Stimulated activated CD8-positive, alpha-beta memory T cell treated with anti-CD3 and anti-CD28 coated beads, Interleukin-7, amount 100 ng/mL, for 24 hours (primary cell): ENCODE results near the gene HIPK2.

Experiments used
- DNase-seq: peaks from one replicate; pipeline ENCODE4 v3.0.0-alpha.2; 2020; ENCODE audit warnings: low read depth

The HIPK2 gene

GRCh38 chr7:139588632-139589031 is 189.2 kb downstream of the HIPK2 start:
- DNase-seq: no peak

DNA sequence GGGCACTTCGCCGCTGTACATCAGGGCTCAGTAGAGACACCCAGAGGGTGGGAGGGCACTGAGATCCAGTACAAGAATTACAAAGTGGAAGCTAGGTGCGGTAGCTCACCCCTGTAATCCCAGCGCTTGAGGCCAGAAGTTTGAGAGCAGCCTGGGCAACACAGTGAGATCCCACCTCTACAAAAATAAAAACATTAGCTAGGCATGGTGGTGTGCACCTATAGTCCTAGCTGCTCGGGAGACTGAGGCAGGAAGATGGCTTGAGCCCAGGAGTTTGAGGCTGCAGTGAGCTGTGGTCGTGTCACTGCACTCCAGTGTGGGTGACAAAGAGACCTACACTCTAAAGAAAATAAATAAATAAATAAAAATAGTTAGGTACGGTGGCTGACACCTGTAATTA is 190.3 kb downstream of the HIPK2 start:
- DNase-seq: no peak

DNA sequence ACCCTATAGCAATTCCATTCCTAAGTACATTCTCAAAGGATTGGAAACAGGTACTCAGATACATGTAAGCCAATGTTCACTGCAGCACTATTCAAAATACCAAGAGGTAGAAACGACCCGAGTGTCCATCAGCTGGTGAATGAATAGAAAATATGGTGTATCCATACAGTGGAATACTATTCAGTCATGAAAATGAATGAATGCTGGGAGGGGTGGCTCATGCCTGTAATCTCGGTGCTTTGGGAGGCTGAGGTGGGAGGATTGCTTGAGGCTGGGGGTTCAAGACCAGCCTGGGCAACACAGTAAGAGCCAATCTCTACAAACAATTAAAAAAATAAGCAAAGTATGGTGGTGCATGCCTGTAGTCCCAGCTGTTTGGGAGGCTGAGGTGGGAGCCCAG is 191.5 kb downstream of the HIPK2 start:
- DNase-seq: no peak

DNA sequence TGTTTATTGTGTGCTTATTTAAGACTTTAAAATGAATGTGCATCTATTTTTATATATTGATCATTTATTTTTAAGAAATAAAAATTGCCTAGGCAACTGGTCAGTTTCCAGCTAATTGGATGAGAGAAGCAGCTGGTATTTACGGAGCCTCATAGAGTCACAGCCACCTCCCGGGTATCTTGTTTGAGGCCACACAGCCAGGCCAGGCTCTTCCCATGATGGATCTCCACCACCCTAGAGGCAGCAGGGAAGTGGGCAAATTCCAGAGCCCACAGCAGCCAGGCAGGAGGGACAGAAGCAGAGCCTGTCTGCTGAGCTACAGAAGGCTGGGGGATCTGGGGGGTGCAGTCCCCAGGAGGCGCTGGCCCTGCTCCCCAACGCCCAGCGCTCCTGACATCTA is 192.8 kb downstream of the HIPK2 start:
- no peak for DNase-seq

DNA sequence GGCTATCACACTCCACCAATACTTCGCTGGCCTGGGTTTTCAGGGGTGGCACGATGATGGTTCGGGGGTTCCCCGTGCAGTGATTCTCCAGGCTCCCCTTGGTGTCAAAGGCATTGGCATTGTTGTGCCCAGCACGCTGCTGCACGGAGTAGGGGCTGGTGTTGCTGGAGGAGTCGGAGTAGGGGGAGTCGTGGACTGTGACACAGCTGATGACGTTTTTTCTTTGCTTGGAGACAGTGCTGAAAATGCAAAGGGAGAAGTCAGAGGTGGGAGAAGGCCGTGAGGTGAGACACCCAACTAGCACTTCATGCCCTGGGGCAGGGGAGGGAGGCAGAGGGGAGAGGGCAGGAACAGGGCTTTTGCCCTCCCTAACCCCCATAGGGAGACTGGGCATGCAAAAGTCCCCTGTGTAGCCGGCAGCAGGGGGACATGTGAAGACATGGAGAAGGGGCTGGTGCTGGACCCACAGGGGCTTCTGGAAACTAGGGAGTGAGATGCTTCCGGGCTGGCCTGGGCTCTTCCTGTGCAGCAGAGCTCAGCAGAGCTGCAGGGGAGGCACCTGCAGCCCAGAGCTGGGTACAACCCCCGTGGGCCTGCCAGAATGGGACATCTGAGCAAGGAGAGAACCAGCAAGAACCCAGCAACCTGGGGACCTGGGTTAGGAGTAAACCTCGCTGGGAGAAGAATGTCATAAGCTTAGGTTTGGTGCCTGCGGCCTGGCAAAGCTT is 193.8 kb downstream of the HIPK2 start:
- DNase-seq: no peak

- DNase-seq: no peak
Observed at GRCh38 chr7:139582671-139583155, 195.1 kb downstream of the HIPK2 start.

DNA sequence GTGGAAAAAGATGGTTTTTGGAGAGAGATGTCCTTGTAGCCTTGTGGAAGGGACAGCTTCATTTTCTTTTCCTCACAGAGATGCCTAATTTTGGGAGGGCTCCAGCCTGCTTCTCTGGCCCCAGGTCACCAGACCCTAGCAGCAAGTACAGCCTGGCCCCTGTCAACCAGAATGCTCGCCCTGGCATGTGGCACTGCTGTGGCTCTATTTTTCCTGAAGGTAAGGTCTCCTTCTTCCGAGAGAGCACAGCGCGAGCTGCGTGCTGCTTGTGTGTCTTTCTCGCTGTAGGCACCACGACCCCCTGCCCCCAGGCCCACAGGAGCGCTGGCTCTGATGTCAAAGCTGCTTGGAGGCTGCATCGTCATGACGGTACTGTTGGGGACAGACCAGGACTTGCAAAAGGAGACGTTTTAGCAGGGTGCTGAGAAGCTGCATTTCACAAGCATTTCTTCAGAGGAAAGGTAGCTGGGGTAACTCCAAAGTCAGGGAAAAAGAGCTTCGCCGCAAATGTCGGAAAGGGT is 195.6 kb downstream of the HIPK2 start:
- no peak for DNase-seq

- DNase-seq: no peak
Observed at GRCh38 chr7:139580435-139580834, 197.4 kb downstream of the HIPK2 start.

DNA sequence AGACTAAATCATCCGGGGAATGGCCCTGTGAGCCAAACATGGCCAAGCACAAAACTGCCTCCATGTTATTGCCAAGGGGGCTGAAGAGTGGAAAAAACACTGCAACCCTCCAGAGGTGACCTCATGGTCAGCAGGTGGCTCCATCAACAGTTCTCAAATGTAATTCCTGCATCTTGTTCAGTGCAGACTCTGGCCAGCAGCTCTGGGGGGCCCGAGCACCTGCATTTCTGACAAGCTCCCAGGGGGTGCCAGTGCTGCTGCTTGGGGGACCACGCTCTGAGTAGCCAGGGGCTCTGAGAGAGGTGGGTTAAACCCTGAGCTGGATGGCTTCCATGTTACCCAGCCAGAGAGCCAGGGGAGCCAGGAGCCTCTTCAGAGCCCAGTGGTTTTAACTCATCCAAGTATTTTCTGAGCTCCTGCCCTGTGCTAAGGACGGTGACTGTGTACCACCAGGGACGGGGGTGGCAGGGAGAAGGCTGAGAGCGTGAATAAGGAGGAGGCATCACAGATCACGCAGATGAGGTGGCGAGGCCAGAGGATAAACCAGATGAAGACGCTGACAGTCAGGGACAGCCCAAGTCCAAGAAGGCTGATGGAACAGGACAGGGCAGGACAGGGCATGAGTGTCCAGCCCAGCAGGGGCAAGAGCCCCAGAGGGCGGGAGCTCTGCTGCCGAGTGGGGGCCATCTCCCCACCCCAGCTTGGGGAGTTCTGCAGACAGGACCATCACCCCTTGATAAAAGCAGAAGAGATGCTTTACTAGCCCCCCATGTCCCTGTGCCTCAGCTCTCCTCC is 201.4 kb downstream of the HIPK2 start:
- no peak for DNase-seq

DNA sequence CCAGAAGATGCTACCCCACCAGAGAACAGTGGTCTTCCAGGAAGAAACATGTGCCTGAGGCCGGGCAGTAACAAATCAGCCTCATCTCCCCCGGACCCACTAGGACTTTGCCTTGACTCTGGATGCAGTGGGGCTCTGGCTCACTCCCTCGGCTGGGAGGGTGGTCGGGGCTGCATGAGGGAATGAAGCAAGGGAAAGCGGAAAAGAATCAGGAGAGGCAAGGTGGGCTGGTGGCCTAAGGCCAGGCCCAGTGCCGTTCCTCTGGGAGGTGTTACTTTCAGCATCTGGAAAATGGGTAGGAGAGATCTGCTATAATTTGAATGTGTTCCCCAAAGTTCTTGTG is 202.5 kb downstream of the HIPK2 start:
- no peak for DNase-seq

- no peak for DNase-seq
Observed at GRCh38 chr7:139574618-139575337, 203.0 kb downstream of the HIPK2 start.

GRCh38 chr7:139573871-139574270 is 203.9 kb downstream of the HIPK2 start:
- no peak for DNase-seq

GRCh38 chr7:139572704-139573385 is 205.0 kb downstream of the HIPK2 start:
- no peak for DNase-seq

GRCh38 chr7:139572071-139572470 is 205.7 kb downstream of the HIPK2 start:
- DNase-seq: no peak

DNA sequence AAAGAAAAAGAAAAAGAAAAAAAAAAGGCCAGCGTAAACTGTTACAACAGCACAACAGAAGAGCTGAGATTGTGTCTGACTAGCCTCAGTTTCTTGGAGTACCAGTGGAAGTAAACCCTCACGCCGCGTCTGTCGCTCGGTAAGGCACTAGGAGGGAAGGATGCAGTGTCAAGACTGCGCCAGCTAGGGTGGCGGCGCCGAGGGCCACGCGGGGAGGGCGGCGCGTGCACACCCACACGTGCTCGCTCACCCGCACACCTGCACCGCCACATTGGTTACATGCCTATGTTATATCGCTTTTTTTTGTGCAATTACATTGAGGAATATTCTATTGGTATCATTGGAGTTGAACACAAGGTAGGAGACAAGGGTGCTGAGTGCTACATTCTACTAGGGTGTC is 206.1 kb downstream of the HIPK2 start:
- no peak for DNase-seq

GRCh38 chr7:139571190-139571589 is 206.6 kb downstream of the HIPK2 start:
- DNase-seq: no peak

GRCh38 chr7:139570626-139571025 is 207.2 kb downstream of the HIPK2 start:
- DNase-seq: no peak

DNA sequence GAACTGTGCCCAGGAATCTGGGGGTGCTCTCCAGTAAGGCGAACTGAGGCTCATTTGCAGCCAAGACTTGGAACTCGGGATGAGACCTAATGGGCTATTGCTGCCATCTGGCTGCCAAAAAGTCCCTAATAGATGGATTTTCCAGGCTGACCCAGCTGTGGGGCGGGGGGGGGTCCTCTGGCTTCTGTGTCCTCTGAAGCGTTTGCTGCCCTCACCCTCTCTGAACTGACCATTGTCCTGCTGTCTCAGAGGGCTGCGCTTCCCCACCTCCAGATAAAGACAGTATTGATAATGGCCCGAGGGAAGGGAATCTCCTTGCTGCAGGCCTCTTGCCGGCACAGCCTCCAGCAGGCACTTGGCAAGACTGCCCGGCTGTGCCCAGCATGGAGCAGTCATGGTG is 207.7 kb downstream of the HIPK2 start:
- DNase-seq: no peak

DNA sequence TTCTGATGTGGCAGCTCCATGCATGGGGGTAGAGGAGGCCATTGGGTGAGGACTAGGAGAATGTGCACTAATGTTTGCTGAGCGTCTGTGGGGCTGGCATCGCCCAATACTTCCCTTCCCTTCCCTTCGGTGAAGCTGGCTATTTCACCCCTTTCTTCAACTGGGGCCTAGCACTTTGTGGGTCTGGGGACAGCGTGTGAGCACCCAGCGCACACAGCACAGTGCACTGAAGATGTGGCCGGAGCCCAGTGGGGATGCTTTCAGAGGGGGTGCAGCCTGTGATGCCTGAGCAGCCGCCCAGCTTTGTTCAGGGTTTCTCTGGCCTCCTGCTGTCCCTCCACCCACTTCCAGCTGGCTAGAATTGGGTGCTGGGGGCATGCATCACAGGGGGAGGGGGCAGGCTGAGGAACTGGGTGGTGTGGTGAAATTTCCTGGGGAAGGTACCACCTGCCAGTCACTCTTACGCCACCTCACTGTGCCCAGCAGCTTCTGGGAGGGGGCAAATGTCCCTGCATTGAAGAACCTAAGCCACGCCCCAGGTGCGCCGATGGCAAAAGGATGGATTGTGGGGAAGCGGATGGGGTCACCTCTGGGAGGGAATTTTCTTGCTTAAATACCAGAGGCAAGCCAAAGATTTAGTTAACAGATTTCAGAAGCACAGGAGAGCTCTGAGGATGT is 208.8 kb downstream of the HIPK2 start:
- no peak for DNase-seq

GRCh38 chr7:139568346-139568675 is 209.5 kb downstream of the HIPK2 start:
- DNase-seq: no peak

DNA sequence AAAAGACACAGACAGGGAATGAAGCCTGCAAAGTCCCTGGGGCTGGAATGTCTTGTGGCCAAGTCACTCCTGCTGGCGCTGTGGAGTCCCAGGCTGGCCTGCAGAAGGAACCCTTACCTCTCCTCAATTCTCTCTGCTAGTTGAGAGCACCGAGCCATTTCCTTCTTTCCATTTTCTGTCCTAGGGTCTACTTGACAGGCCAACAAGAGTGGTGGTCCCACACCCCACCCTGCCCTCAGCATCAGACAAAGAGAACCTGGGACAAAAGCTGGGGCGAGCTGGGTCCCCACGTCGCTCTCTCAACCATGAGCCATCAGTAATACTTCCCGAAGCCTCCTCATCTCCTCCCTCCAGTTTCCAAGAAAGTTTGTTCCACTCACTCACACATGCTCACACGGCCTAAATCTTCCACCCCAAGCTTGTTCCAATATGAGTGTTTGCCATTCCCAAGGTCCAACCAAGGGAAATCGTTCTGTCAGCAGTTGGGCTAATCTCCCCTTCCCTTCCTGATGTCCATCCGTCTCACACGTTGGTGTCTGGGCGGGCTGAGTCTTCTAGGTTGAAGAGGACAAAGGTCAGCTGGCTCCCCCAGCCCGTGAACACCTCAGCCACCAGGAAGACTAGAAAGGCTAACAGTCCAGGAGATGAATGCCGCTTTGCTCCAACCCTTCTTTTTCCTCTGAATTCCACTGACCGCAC is 210.0 kb downstream of the HIPK2 start:
- DNase-seq: no peak
